WTC11 (cell line): ENCODE data around the gene DCP1A. TPM values are rescaled to one million over a fixed set of nuclear protein-coding genes. Genes with fewer than 3 reads are reported as not detected.

ENCODE experiments used
- ATAC-seq: fragments of 200-7000 bp; cut with Tn5 transposase; 2 replicates; pipeline ENCODE4 v1.10.0; 2021; ENCODE audit warnings: mild to moderate bottlenecking, moderate library complexity
- CTCF ChIA-PET: fragments of 300-600 bp; sonication (Branson Sonifier 250); formaldehyde crosslinking; loops from one replicate; lab custom pipeline; 2021; ENCODE audit warnings: antibody characterized with exemption; lab: Charles Lee
- POLR2A ChIA-PET: fragments of 350-600 bp; sonication (Branson Sonifier 250); formaldehyde crosslinking; loops from one replicate; lab custom pipeline; 2021; ENCODE audit warnings: antibody characterized with exemption; lab: Charles Lee
- DNase-seq: peaks from one replicate; pipeline ENCODE4 v3.0.0; 2021; ENCODE audit warnings: low spot score
- H3K27ac Mint-ChIP-seq: 2 replicates; pipeline ENCODE4 v1.8.0; 2021; ENCODE audit warnings: mixed read lengths
- H3K27me3 Mint-ChIP-seq: 2 replicates; pipeline ENCODE4 v1.8.0; 2021; ENCODE audit warnings: low read depth, mild to moderate bottlenecking, moderate library complexity, mixed read lengths
- H3K36me3 Mint-ChIP-seq: 2 replicates; pipeline ENCODE4 v1.8.0; 2021; ENCODE audit warnings: mixed read lengths
- H3K4me1 Mint-ChIP-seq: 2 replicates; pipeline ENCODE4 v1.8.0; 2022; ENCODE audit warnings: mixed read lengths
- H3K4me3 Mint-ChIP-seq: 2 replicates; pipeline ENCODE4 v1.8.0; 2021; ENCODE audit warnings: mild to moderate bottlenecking, moderate library complexity, mixed read lengths
- H3K9me3 Mint-ChIP-seq: 2 replicates; pipeline ENCODE4 v1.8.0; 2021; ENCODE audit warnings: mixed read lengths
- ARID4B ChIP-seq: sonication (generic); formaldehyde crosslinking; IDR thresholded peaks from 2 replicates; pipeline ENCODE4 v1.8.0; 2023; ENCODE audit warnings: missing genetic modification reagents, mild to moderate bottlenecking, borderline replicate concordance
- ATF3 ChIP-seq: sonication (generic); formaldehyde crosslinking; conservative IDR thresholded peaks from 2 replicates; pipeline ENCODE4 v1.8.1; 2022; ENCODE audit warnings: mild to moderate bottlenecking, missing genetic modification reagents
- ATF6 ChIP-seq: sonication (generic); formaldehyde crosslinking; IDR thresholded peaks from 2 replicates; pipeline ENCODE4 v1.8.1; 2023; ENCODE audit warnings: mild to moderate bottlenecking, missing genetic modification reagents
- CREB1 ChIP-seq: sonication (generic); formaldehyde crosslinking; IDR thresholded peaks from 2 replicates; pipeline ENCODE4 v1.8.0; 2023; ENCODE audit warnings: mild to moderate bottlenecking, missing genetic modification reagents
- HMGXB4 ChIP-seq: sonication (generic); formaldehyde crosslinking; IDR thresholded peaks from 2 replicates; pipeline ENCODE4 v1.8.1; 2023; ENCODE audit warnings: mild to moderate bottlenecking, moderate library complexity, missing genetic modification reagents
- JUN ChIP-seq: sonication (generic); formaldehyde crosslinking; IDR thresholded peaks from 2 replicates; pipeline ENCODE4 v1.8.0; 2023; ENCODE audit warnings: mild to moderate bottlenecking, missing genetic modification reagents
- MXD4 ChIP-seq: fragments of 250-450 bp; sonication (Bioruptor Pico); IDR thresholded peaks from 2 replicates; pipeline ENCODE4 v1.8.0; 2021; ENCODE audit warnings: mild to moderate bottlenecking, moderate library complexity, borderline replicate concordance
- OVOL2 ChIP-seq: fragments of 250-450 bp; sonication (Bioruptor Pico); IDR thresholded peaks from 2 replicates; pipeline ENCODE4 v1.9.0; 2021; ENCODE audit warnings: mild to moderate bottlenecking, borderline replicate concordance
- PRDM15 ChIP-seq: sonication (generic); formaldehyde crosslinking; IDR thresholded peaks from 2 replicates; pipeline ENCODE4 v1.8.0; 2022; ENCODE audit warnings: missing genetic modification reagents
- USF1 ChIP-seq: sonication (generic); formaldehyde crosslinking; IDR thresholded peaks from 2 replicates; pipeline ENCODE4 v1.8.0; 2022; ENCODE audit warnings: mild to moderate bottlenecking, missing genetic modification reagents
- USF2 ChIP-seq: sonication (generic); formaldehyde crosslinking; IDR thresholded peaks from 2 replicates; pipeline ENCODE4 v1.8.1; 2023; ENCODE audit warnings: mild to moderate bottlenecking, missing genetic modification reagents, moderate library complexity
- ZMAT4 ChIP-seq: fragments of 250-450 bp; sonication (Bioruptor Pico); IDR thresholded peaks from 2 replicates; pipeline ENCODE4 v1.9.0; 2021; ENCODE audit warnings: mild to moderate bottlenecking
- ZNF232 ChIP-seq: sonication (generic); formaldehyde crosslinking; IDR thresholded peaks from 2 replicates; pipeline ENCODE4 v1.8.0; 2022; ENCODE audit warnings: mild to moderate bottlenecking, missing genetic modification reagents
- ZSCAN18 ChIP-seq: fragments of 250-450 bp; sonication (Bioruptor Pico); IDR thresholded peaks from 2 replicates; pipeline ENCODE4 v2.1.2; 2022; ENCODE audit warnings: mild to moderate bottlenecking, moderate library complexity
- total RNA-seq: library from RNA; stranded (reverse); gene quantifications from 3 replicates; pipeline ENCODE4 v1.2.3, GENCODE V29; 2021

The DCP1A gene
- total RNA-seq, 1 experiment from 2014 or later: 19.1 TPM

GRCh38 chr3:53261712-53262111 lies 85.6 kb downstream of the DCP1A start (continued):
- no peak for TF ChIP-seq PRDM15 (CRISPR knock-in tag)
- TF ChIP-seq ATF3 (CRISPR knock-in tag): no peak
- no peak for TF ChIP-seq ZSCAN18 (CRISPR knock-in tag)
- TF ChIP-seq ZMAT4 (CRISPR knock-in tag): no peak
- TF ChIP-seq ZNF232 (CRISPR knock-in tag): no peak
- no peak for TF ChIP-seq ARID4B (CRISPR knock-in tag)
- no peak for TF ChIP-seq MXD4 (CRISPR knock-in tag)
- TF ChIP-seq CREB1 (CRISPR knock-in tag): no peak
- TF ChIP-seq JUN (CRISPR knock-in tag): no peak
- no peak for TF ChIP-seq USF2

GRCh38 chr3:53260286-53260785 lies 87.0 kb downstream of the DCP1A start:
- no peaks in the 10 kb centered on the region for H3K9me3 Mint-ChIP-seq
- no peak overlapping the region for H3K27ac Mint-ChIP-seq
- ChIA-PET POLR2A (interaction anchor here (0.6 kb wide), 1 partner anchor 13 kb away, joined by 4 read pairs; no protein-coding TSS in a partner anchor), CTCF (interaction anchor here (2.0 kb wide), 1 partner anchor 10 kb away, joined by 10 read pairs; no protein-coding TSS in a partner anchor)
- no peak for ATAC-seq
- H3K36me3 Mint-ChIP-seq: no peaks in the 10 kb centered on the region
- peaks cover 43% of the 10 kb centered on the region for H3K4me1 Mint-ChIP-seq
- DNase-seq: no peak
- no peak overlapping the region for H3K4me3 Mint-ChIP-seq
- H3K27me3 Mint-ChIP-seq: peaks cover 9% of the 10 kb centered on the region; the same call in 1 of the 2 replicates
- TF ChIP-seq USF1 (CRISPR knock-in tag): no peak
- TF ChIP-seq HMGXB4 (CRISPR knock-in tag): no peak
- no peak for TF ChIP-seq ARID4B (CRISPR knock-in tag)
- TF ChIP-seq OVOL2 (CRISPR knock-in tag): no peak
- no peak for TF ChIP-seq ATF6 (CRISPR knock-in tag)
